Effector memory CD4-positive, alpha-beta T cell (primary cell): Measurements from ENCODE around the gene MCM8.

Source experiments
- DNase-seq, 3 donors: peaks; one replicate each; pipeline ENCODE4 v3.0.0-alpha.2; 2020
- H3K27ac ChIP-seq: 2 replicates; pipeline ENCODE4 v1.7.0; 2013; ENCODE audit warnings: mild to moderate bottlenecking, low read length, moderate library complexity; ENCODE audit not compliant: insufficient read depth, poor library complexity, severe bottlenecking
- H3K27me3 ChIP-seq: replicated peaks from 2 replicates; pipeline ENCODE4 v1.7.0; 2013; ENCODE audit warnings: mild to moderate bottlenecking, low read length; ENCODE audit not compliant: insufficient read depth, control insufficient read depth, poor library complexity, severe bottlenecking
- H3K36me3 ChIP-seq: 2 replicates; pipeline ENCODE4 v1.7.0; 2013; ENCODE audit warnings: mild to moderate bottlenecking, low read length, moderate library complexity; ENCODE audit not compliant: control insufficient read depth, insufficient read depth
- H3K4me1 ChIP-seq: 2 replicates; pipeline ENCODE4 v1.7.0; 2013; ENCODE audit warnings: low read length, mild to moderate bottlenecking; ENCODE audit not compliant: control insufficient read depth, insufficient read depth, poor library complexity, severe bottlenecking
- H3K4me3 ChIP-seq: 2 replicates; pipeline ENCODE4 v1.7.0; 2013; ENCODE audit warnings: low read length, low read depth, mild to moderate bottlenecking; ENCODE audit not compliant: insufficient read depth, poor library complexity, severe bottlenecking
- H3K9me3 ChIP-seq: 2 replicates; pipeline ENCODE4 v1.7.0; 2013; ENCODE audit warnings: mild to moderate bottlenecking, low read length, moderate library complexity; ENCODE audit not compliant: control insufficient read depth

Gene MCM8

GRCh38 chr20:5973172-5973571 is 22.7 kb downstream of the MCM8 start:
- no peaks in the 10 kb centered on the region for H3K9me3 ChIP-seq
- no peak overlapping the region for H3K27ac ChIP-seq
- DNase-seq = no peak
- no peaks in the 10 kb centered on the region for H3K36me3 ChIP-seq
- no peaks in the 10 kb centered on the region for H3K27me3 ChIP-seq
- no peak overlapping the region for H3K4me3 ChIP-seq
- H3K4me1 ChIP-seq = no peaks in the 10 kb centered on the region

- no peak for DNase-seq
- Histone ChIP-seq H3K27me3 (no peaks in the 10 kb centered on the region), H3K9me3 (no peaks in the 10 kb centered on the region), H3K4me3 (no peak overlapping the region), H3K4me1 (no peaks in the 10 kb centered on the region), H3K36me3 (no peaks in the 10 kb centered on the region), H3K27ac (no peak overlapping the region)
Measured at GRCh38 chr20:5973971-5974370, 23.5 kb downstream of the MCM8 start.

DNA sequence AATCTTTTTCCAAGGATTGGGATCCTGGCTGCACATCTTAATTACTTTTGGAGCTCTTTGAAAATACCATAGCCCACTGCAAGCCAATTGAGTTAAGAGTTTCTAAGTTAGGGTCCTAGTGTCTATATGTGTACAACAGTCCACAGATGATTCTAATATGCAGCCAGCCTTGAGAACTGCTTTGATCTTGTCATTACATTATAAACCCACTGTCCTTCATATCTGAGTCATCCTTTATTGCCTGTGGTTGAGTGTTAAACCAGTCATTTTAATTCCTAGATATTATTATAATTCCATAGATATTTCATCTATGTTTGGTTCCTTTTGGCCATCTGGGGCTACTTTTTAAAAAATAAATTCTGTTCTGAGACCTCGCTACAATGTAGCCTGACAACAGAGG is 24.1 kb downstream of the MCM8 start:
- Histone ChIP-seq H3K36me3 (peaks cover 3% of the 10 kb centered on the region), H3K27me3 (no peaks in the 10 kb centered on the region), H3K4me1 (no peaks in the 10 kb centered on the region), H3K9me3 (no peaks in the 10 kb centered on the region), H3K27ac (no peak overlapping the region), H3K4me3 (no peak overlapping the region)
- DNase-seq = no peak

- peaks cover 4% of the 10 kb centered on the region for H3K36me3 ChIP-seq
- no peak overlapping the region for H3K27ac ChIP-seq
- H3K9me3 ChIP-seq = no peaks in the 10 kb centered on the region
- H3K4me1 ChIP-seq = no peaks in the 10 kb centered on the region
- no peak overlapping the region for H3K4me3 ChIP-seq
- H3K27me3 ChIP-seq = no peaks in the 10 kb centered on the region
- no peak for DNase-seq
Measured at GRCh38 chr20:5975778-5976177, 25.3 kb downstream of the MCM8 start.

GRCh38 chr20:5977223-5977622 is 26.8 kb downstream of the MCM8 start:
- H3K4me3 ChIP-seq = no peak overlapping the region

GRCh38 chr20:5977975-5978374 is 27.5 kb downstream of the MCM8 start:
- no peak for DNase-seq
- H3K4me1 ChIP-seq = no peaks in the 10 kb centered on the region

More at GRCh38 chr20:5977223-5977622, 26.8 kb downstream of the MCM8 start:
- Histone ChIP-seq H3K27ac (no peak overlapping the region), H3K9me3 (no peaks in the 10 kb centered on the region), H3K27me3 (no peaks in the 10 kb centered on the region), H3K36me3 (peaks cover 4% of the 10 kb centered on the region), H3K4me1 (no peaks in the 10 kb centered on the region)
- no peak for DNase-seq

GRCh38 chr20:5979801-5980200 is 29.3 kb downstream of the MCM8 start:
- Histone ChIP-seq H3K27me3 (no peaks in the 10 kb centered on the region), H3K36me3 (peaks cover 4% of the 10 kb centered on the region), H3K27ac (no peak overlapping the region), H3K4me3 (no peak overlapping the region), H3K4me1 (no peaks in the 10 kb centered on the region), H3K9me3 (no peaks in the 10 kb centered on the region)
- no peak for DNase-seq

More at GRCh38 chr20:5977975-5978374, 27.5 kb downstream of the MCM8 start:
- no peak overlapping the region for H3K4me3 ChIP-seq
- H3K27ac ChIP-seq = no peak overlapping the region
- H3K36me3 ChIP-seq = peaks cover 4% of the 10 kb centered on the region
- no peaks in the 10 kb centered on the region for H3K27me3 ChIP-seq
- no peaks in the 10 kb centered on the region for H3K9me3 ChIP-seq

- H3K36me3 ChIP-seq = peaks cover 4% of the 10 kb centered on the region
- no peaks in the 10 kb centered on the region for H3K27me3 ChIP-seq
- no peak for DNase-seq
- H3K27ac ChIP-seq = no peak overlapping the region
- no peaks in the 10 kb centered on the region for H3K4me1 ChIP-seq
- H3K4me3 ChIP-seq = no peak overlapping the region
- H3K9me3 ChIP-seq = no peaks in the 10 kb centered on the region
Measured at GRCh38 chr20:5980720-5981538, 30.5 kb downstream of the MCM8 start.

DNA sequence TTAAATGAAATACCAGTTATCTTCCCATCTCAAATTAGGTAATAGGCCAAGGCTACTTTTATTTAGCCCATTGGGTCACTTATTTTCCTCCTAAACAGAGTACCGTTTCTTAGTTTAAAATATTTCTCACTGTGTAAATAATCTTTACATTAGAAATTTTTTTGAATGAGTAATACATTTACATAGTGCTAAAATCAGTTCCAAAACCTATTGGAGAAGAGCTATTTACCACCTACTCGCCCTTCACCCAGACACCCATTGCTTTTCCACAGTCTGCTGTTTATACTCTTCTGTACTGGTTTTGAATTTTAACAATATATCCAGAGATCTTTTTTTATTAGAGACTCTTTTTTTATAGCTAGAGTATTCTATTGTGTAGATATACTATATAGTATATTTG is 36.9 kb downstream of the MCM8 start:
- no peak for DNase-seq
- Histone ChIP-seq H3K4me1 (no peaks in the 10 kb centered on the region), H3K27me3 (no peaks in the 10 kb centered on the region), H3K9me3 (no peaks in the 10 kb centered on the region), H3K4me3 (no peak overlapping the region), H3K36me3 (no peaks in the 10 kb centered on the region), H3K27ac (no peak overlapping the region)

GRCh38 chr20:5989539-5989938 is 39.1 kb downstream of the MCM8 start:
- Histone ChIP-seq H3K36me3 (no peaks in the 10 kb centered on the region), H3K4me3 (no peak overlapping the region), H3K27ac (no peak overlapping the region), H3K9me3 (no peaks in the 10 kb centered on the region), H3K27me3 (no peaks in the 10 kb centered on the region), H3K4me1 (no peaks in the 10 kb centered on the region)
- no peak for DNase-seq
